HG03280 (cell line): ENCODE measurements around the gene CHD6.

Experiments used
- ATAC-seq: cut with Tn5 transposase; IDR thresholded peaks from one replicate; pipeline ENCODE4 v1.9.1; 2021; ENCODE audit warnings: mild to moderate bottlenecking, moderate library complexity; ENCODE audit not compliant: unreplicated experiment

Gene CHD6

GRCh38 chr20:41405436-41405835, 212.7 kb downstream of the CHD6 start:
- ATAC-seq: no peak

- no peak for ATAC-seq
Observed at GRCh38 chr20:41403604-41404003, 214.6 kb downstream of the CHD6 start.

GRCh38 chr20:41398408-41398807, 219.8 kb downstream of the CHD6 start:
- no peak for ATAC-seq

DNA sequence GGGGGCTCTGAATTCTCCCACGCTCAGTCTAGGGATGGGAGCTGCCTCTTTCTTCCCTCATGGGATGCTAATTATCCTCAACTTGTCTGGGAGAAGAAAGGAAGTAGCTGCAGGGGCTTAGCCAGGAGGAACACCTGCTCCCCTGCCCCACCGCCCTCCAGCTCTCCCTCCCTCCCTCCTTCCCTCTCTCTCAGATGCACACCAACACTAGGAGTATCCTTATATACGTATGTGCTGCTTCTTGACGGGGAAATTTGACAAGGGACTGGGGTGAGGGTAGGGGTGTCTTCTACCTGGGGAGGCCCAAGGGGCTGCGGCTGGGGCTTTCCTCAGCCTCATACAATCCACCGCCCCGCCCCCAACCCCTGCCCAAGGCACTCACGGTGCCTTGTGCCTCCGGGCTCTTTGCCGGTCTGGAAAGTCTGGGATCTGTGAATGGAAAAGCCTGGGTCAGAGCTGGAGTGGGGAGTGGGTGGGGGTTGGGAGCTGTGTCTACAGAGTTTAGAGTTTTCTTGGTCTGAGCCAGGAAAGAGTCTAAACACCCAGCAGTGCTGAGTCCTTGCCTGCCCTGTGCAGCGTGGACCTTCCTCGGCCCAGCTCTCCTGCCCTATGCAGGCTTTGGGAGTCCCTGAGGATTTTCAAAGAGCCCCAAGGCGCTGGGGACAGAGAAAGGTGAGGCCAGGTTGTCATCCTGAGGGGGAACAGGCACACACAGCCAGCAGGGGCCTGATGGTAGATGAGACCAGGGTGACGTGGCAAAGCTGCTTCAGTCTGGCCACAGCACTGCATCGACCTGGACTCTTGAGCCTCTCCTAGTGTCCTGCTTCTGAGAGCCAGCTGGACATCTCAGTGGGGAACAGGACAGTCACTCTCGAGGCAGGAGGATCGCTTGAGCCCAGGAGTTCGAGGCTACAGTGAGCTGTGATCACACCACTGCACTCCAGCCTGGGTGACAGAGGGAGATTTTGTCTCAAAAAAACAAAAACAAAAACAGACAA, 222.2 kb downstream of the CHD6 start:
- ATAC-seq: no peak

GRCh38 chr20:41394931-41395666, 223.1 kb downstream of the CHD6 start:
- no peak for ATAC-seq

GRCh38 chr20:41394081-41394480, 224.1 kb downstream of the CHD6 start:
- no peak for ATAC-seq

- no peak for ATAC-seq
Observed at GRCh38 chr20:41393705-41394066, 224.5 kb downstream of the CHD6 start.

GRCh38 chr20:41392871-41393704, 225.1 kb downstream of the CHD6 start:
- no peak for ATAC-seq

DNA sequence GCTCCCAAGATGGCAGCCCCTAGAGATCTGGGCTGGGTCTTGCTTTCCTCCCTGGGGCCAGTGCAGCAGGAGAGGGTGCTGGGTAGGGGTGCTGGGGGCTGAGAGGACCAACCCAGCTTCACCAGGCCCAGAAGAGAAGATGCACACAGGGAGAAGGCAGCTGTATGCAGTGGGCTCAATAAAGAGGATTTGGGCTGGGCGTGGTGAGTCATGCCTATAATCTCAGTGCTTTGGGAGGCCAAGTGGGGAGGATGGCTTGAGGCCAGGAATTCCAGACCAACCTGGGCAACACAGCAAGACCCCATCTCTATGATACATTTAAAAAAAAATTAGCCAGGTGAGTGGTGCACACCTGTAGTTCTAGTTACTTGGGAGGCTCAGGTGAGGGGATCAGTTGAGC, 225.9 kb downstream of the CHD6 start:
- ATAC-seq: no peak

GRCh38 chr20:41391587-41392001, 226.6 kb downstream of the CHD6 start:
- ATAC-seq: no peak

DNA sequence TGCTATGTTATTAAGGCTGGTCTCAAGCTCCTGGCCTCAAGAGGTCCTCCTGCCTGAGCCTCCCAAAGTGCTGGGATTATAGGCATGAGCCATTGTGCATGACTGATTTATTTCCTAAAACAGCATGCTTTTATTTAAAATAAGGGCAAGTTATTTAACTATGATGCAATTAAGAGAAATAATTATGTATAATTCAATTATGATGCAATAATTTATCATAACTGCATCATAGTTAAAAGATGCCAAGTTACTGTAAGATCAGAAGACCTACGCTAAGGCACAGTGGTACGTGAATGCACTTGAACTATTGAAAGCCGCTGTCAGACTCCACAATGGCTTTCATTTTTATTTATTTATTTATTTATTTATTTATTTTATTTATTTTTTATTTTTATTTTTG, 227.3 kb downstream of the CHD6 start:
- no peak for ATAC-seq

DNA sequence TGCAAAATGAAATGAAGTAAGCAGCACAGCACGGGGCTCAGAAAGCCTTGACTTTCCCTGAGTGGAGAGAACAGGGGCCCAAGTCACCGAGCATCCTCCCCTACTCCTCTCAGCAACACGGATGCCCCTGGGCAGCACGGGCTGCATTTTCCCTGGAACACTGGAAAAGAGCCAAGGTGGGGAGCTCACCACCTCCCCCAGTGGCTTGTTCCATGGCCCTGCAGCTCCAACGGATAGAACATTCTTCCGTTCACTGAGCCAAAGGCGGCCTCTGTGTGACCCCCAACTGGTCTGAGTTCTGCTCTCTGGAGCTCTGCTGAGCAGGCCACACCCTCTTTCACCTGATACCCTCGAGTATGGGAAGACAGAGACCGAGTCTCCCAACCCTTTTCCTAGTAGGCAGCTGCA, 230.7 kb downstream of the CHD6 start:
- ATAC-seq: no peak

DNA sequence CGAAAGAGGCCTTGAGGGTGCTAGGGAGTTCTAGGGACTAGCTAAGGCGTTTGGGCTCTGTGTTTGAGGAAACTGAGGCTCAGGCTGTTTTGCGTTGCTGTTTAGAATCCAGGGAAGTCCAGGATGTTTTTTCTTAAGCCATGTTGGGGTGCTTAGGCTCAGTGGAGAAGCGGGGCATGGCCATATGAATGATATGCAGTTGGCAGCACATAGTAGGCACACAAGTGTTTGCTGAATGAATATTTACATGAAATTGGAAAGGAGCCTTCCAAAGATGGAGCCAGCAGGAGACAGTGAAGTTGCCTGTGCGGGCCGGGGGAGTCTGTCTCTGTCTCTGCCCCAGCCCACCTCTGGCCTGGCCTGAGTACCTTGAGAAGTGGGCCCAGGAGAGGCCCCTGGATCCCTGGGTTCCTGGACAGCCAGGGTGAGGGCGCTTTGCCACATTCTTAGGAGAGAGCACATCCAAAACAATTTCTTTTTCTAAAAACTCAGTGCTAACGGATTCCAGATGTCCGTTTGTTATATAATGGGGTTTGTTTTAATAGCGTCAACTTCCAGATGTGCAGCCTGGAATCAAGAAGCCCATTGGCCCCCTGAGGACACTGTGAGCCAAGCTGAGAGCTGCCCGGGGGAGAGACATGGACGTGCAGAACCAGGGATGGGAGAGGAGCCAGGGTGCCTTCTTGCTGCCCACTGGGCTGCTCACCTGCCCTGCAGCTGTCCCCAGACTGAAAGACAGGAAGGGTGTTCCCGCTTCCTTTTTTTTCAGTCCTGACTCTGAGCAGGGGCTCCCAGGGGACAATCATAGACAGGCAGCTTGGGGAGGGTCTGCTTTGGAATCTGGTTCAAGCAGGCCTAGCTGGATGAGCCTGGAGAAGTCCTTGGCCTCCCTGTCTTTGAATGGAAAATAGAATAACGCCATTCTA, 231.4 kb downstream of the CHD6 start:
- no peak for ATAC-seq

DNA sequence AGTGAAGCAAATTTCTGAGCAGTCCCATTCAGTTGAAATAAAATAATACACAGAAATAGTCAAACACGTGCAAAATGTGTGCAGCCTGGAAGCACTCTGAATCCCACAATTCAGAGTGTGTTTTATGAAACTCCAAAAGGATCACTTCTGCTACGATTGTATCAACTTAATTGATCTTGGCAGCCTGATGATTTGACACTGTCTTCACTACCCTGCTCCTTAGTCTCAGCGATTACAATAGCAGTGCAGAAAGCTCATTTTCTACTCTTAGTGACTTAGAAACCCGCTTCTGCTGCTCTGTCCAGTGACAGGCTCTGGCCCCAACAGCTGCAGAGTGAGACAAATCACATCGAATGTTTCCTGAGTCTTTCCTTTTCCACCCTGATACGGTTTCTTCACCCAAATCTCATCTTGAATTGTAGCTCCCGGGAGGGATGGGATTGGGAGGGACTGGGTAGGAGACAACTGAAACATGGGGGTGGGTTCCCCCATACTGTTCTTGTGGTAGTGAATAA, 235.3 kb downstream of the CHD6 start:
- ATAC-seq: no peak

DNA sequence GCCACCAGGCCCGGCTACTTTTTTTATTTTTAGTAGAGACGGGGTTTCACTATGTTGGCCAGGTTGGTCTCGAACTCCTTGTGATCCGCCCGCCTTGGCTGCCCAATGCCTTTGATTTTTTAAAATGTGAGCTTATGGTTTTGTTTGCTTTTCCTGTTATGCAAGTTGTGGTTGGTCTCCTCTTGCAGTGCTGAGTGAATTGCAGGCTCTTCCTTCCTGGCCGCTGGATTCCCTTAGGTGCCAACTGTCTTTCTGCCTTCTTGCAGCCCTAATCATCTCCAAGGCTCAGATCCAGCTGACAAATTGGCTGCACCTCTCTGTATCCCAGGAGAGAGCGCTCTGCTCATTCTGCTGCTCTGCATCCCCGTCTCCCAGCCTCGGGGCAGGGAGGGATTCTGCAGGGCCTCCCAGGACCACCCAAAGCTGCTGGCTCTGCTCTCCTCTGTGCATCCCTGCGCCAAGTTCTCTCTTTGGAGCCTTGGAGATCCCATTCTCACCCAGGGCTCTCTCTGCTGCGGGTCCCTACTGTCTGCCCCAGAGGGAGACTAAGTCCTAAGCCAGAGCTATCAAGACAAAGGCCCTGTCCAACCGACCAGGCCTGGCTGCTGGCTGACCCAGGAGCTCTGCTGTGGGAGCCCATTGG, 237.5 kb downstream of the CHD6 start:
- ATAC-seq: no peak

DNA sequence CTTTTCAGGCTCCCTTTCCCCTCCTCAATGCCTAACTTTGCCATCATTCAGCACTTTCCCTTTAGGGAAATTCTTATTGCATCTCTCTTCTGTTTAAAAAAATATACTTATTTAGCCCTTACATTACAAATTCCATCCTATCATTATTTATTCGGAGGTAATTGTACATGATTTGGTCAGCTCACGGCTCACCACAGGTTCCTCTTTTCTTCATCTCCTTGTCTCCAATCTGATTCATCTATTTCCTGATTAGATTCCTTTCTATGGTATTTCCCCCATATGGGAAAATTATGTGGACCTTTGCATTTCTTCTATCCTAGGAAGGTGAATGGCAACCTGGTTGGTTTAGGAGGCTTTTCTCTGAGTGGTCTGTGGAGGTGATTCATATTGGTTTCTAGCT, 238.6 kb downstream of the CHD6 start:
- no peak for ATAC-seq

DNA sequence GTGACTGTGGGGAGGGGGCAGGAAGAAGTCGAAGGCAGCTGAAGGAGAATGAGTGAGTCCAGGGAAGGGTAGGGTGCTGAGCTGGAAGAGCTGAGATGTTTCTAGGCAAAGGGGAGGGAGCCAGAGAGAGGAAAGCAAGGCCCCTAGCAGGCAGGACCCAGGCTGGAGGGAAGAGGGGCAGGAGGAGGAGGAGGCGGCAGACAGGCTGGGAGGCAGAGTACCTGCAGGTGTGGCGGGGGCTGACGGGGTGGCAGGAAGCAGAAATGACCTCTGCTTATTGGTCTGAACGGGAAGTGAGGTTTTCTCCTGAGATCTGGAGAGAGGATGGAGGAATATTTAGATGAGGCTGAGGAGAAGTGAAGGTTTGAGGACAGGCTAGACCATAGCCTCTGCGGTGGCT, 240.9 kb downstream of the CHD6 start:
- no peak for ATAC-seq

DNA sequence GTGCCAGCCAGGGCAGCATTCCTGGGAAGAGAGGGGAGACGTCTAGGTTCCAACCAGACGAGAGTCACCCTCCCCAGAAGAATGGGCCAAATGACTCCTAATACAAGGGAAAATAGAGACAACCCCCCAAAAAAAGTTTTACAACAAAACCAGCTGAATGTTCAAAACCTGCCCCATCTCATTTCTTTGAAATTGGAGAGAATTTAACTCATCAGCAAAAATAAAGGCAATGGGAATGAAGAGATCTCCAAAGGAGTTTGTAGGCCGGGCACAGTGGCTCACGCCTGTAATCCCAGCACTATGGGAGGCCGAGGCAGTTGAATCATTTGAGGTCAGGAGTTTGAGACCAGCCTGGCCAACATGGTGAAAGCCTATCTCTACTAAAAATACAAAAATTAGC, 241.8 kb downstream of the CHD6 start:
- ATAC-seq: no peak

GRCh38 chr20:41375846-41376245, 242.3 kb downstream of the CHD6 start:
- ATAC-seq: no peak
